T-helper 2 cell (primary cell): ENCODE data around the gene VBP1.
"Not testable (repeated sequence)": the region's sequence is repeated elsewhere in the genome, so short reads cannot be mapped to it uniquely, and the experiment has no call there.

Experiments used
- DNase-seq, 5 experiments: peaks; one replicate each; pipeline versions ENCODE4 v3.0.0 to v3.0.0-alpha.2; 2012 to 2022

Gene VBP1

DNA sequence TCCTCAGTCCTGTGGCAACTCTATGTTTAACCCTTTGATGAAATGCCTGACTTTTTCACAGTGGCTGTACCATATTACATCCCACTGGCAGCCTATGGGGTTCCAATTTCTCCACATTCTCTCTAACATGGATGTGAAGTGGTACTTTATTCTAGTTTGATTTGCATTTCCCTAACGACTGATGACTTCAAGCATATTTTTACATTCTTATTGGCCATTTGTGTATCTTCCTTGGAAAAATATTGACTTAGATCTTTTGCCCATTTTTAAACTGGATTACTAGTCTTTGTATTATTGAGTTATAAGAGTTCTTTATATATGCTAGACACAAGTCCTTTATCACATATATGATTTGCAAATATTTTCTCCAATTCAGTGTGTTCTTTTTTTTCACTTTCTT is 50.2 kb downstream of the VBP1 start:
- DNase-seq, result no peak

- DNase-seq, result not testable (repeated sequence)
Measured at GRCh38 chrX:155267995-155268394, 51.7 kb downstream of the VBP1 start.

GRCh38 chrX:155270969-155271368 is 54.7 kb downstream of the VBP1 start:
- no peak for DNase-seq

DNA sequence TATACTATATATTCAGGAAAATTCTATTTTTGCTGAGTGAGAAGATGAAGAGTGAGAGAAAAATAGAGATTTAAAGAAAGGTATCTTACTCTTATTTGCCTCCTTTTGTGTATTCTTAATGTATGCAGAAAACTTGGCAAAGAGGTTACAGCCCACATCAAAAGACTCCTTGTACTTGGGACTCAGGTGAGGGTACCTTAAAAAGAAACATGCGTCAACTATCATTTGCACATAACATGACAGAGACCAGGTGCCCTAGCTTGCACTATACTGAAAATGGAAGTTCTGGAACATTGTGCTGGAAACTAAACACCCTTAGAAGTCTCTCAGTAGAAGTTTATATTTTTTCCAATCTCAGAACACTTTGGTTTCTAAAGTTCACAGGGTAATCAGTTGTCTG is 63.6 kb downstream of the VBP1 start:
- no peak for DNase-seq
